Measurements from ENCODE around the gene SRGAP2B. TPM values are rescaled to one million over a fixed set of nuclear protein-coding genes. Genes with fewer than 3 reads are reported as not detected.
"Not testable (repeated sequence)": the region's sequence is repeated elsewhere in the genome, so short reads cannot be mapped to it uniquely, and the experiment has no call there.

The SRGAP2B gene
- total RNA-seq, 1 donor from 2014 or later, result 48.0 TPM

DNA sequence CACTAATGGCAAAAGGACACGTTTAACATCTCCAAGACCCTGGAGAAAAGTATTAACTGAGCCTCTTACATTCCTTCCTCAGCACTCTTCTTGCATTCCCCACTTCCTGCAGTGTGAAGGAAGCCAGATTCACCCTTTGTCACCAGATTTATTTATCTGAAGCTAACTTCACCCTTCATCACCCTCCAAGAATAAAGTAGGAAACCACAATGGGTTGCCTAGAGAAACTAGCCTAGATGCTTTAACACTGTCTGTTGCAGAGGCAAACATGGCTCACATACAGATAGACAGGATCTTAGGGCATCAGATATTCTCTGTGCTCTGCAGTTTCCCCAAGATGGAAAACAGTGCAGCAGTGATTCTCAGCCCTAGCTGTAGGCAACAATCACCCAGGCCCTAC, 147.6 kb downstream of the SRGAP2B start:
- intact Hi-C loops (cut with micrococcal nuclease), result not testable (repeated sequence)

DNA sequence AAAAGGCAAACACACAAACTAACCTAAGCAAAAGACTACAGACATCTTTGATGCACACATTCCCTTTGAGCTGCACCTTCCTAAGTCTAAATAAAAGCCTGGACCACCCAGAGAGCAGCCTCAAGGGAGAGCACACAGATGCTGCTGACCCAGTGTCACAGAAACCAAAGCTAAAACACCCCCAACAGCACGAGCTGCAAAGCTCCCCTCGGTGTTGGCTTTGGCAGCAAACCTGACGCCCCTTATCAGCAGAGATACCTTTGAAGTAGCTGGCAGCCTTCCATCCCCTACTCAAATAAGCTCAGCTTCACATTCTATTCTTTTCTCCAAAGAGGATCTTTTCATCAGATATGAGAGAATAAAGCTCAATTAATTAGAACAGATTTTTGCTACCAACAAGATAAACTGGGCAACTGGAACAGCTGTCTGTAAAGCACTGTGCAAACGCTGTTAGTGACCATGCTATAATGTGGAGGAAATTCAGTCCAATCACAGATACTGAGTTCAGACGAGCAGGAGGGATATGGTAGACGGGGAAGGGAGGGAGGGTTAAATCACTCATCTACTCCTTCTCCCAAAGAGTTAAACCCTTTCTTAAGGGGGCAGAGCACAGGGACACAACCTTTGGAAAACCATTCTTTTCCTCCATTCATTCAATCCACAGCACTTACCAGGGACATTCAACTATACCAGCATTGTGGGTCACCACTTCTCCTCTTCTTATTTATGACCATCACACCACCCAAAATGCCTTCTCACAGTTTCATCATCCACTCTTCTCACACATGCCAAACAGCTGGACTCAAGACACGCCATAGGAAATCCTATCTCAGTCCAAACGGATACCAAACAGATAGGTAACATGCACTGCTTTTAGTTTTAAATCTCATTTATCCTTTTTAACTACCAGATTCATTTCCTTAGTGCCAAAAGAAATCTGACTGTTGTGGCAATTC, 148.3 kb downstream of the SRGAP2B start:
- intact Hi-C loops (cut with micrococcal nuclease), result not testable (repeated sequence)

DNA sequence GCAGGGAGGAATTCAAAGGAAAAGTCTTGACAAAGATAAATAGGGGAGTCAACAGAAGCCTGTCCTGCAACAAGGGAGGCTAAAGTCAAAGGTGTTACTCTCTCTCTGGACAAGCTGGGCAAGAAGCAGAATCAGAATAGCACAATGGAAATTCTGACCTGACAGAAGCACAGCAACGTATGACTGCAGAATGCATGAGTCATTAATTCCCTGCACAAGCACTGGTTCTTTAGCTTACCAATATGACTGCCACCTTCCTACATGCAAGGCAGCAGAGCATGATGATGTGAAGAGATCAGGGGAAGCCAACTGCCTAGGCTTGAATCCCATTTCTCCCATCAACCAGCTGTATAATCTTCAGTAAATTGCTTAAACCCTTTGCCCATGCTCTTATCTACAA, 153.4 kb downstream of the SRGAP2B start:
- intact Hi-C loops (cut with micrococcal nuclease), result not testable (repeated sequence)

DNA sequence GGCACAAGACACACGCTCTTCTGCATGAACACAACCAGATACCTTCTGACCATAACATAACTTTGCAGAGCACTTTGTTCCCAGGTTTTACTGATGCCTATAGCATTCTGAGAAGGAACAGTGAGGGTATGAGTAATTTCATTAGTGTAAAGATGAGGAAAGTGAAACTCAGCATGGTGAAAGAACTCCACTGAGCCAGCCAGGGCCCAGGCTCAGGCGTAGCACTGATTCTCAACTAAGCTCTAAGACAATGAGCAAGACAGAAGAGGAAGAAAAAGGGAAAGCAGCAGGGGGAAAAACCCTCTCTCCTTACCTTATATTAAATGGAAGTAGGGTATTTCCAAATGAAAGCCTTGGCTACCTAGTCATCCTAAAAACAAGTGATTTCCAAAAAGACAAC, 155.1 kb downstream of the SRGAP2B start:
- intact Hi-C loops (cut with micrococcal nuclease), result not testable (repeated sequence)

DNA sequence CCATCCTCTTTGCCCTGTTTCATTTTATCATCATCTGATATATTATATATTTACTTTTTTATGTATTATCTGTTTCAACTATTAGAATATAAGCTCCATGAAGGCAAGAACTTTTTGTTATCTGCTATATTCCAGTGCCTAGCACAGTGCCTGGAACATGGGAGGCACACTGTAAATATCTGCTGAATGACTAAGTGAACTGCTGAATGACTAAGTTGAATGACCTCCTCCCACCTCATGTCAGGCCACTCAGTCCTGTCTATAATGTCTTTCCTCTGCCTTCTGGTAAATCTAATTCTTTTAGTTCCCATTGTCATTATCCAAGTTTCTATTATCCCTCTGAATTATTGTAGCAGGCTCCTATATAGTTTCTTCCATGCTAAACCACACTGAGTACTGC, 156.5 kb downstream of the SRGAP2B start:
- intact Hi-C loops (cut with micrococcal nuclease), result not testable (repeated sequence)

DNA sequence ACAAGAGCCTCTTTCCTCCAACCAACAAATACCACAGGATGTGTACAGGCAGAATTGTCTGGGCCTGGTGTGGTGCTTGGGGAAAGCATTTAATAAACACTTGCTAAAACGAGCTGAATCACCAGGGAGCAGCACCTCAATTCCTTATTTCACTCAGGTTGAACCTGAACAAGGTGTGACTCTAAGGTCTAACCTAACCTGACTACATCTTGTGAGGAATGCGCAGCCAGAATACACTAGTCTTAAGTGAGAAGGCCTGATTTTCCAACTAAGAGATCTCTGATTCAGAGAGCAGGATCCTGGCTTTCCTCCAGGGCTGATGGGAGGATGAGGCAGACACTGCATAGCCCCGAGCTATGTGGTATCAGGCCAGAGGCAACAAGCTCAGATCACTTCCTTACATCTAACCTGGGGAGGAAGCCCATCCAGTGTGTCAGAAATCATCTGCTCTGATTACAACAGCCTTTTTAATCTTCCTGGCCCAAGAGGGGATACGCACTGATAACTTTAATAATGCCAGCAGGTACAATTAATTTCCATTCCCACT, 158.9 kb downstream of the SRGAP2B start:
- intact Hi-C loops (cut with micrococcal nuclease), result not testable (repeated sequence)

DNA sequence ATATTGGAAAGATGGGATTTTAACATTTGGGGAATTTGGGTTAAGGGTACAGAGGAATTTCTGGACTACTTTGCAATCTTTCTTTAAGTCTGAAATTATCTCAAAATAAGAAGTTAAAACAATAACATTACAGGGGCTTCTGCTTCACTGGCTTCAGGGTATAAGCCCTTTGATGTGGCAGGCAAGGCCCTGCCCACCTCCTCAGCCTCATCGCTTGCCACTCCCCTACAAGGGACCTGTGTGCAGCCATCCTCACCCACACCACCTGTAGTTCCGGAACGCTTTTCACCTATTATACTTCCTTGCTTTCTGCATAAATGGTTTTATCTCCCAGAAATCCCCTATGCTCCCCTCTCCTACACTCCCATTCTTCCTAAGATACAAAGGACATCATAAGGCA, 159.8 kb downstream of the SRGAP2B start:
- intact Hi-C loops (cut with micrococcal nuclease), result not testable (repeated sequence)

DNA sequence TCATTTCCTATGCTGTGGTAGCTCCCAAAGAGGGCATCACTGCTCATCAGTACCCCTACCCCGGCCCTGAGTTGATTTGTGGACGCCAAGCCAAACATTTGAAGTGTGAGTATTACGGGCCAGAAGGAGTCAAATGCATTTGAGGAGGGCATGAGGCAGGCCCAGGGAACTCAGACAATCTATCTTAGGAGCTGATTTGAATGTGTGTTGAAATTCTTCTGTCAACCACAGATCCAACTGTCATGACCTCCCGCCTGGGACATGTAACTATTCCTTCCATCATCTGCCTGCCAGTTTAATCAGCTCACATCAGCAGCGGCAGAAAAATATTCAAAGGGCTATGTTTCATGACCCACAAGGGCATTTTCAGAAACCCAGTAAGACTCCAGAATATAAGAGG, 162.1 kb downstream of the SRGAP2B start:
- intact Hi-C loops (cut with micrococcal nuclease), result not testable (repeated sequence)

DNA sequence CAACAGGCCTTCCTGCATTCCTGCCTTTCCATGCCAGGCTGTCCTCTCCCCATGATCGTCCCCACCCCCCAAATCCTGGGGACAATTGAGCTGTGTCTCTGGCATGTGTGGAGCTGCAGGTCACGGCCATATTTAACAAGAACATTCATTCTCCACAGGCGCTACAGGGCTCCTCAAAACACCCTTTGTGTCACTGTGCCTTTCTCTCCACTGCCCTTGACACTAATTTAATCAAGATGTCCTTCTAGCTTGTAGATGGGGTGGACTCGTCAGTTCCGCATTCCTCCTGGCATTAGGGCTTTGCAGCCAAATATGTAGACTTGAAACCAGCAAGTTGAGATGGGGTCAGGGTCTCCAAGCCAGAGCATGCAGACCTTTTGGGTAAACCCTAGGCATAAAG, 163.0 kb downstream of the SRGAP2B start:
- intact Hi-C loops (cut with micrococcal nuclease), result not testable (repeated sequence)

DNA sequence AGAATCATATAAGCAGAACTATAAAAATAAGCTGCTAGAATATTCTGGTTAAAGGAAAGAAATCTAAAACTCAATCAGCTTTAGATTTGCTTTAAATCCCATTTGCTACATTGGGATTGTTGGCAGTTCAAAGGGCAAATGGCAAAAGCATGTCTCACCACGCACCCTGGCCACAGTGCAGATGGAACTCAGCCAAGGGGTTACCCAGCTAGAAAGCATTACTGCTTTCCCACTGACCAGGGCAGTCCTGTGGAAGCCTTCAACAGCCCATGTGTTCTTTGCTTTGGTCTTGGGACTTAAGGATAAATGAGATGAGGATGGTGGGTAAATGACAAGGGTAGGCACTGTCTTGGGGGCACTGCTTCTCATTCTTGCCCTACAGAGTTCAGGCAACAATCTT, 163.6 kb downstream of the SRGAP2B start:
- intact Hi-C loops (cut with micrococcal nuclease), result not testable (repeated sequence)

DNA sequence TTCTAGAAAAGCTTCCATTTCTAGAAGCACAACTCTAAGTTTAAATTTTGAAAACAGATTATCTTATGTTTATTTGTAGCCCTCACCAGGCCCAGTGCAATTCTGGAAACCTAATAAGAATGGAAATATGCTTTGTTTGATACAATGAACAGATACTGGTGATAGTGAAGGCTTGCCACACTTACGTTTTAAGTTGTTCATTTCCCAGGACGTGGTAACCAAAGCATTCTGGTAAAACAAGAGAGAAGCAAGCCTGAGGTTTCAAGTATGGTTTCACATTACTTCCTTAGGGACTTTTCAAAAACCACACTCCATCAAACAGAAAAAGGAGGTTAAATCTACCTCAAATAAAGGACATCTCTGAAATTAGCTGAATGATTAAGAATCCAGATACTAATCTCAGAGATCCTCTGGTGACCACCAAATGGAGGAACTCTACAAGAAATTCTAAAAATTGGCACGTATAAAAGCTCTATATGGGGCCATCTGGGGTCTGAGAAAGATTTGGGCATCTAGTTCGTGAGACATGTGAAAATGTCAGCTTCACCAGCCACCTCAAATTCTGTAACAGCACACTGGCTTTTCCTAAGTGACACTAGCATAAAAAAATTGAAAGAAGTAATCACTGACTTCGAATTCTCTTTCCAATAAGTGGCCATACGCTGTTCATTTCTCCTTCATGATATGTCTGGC, 164.9 kb downstream of the SRGAP2B start:
- intact Hi-C loops (cut with micrococcal nuclease), result not testable (repeated sequence)

DNA sequence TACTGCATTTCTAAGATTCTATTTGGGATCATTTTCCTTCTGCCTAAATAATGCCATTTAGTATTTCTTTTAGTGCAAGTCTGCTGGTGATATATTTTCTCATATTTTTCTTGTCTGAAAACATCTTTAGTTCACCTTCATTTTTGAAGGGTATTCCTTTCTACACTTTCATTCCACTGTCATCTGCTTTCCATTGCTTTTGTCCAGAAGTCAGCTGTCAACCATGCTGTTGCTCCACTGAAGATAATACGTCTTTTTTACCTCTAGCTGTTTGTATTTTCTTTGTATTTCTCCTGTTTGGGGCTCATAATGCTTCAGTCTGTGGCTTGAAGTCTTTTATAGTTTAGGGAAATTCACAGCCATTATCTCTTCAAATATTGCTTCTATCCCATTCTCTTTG, 167.8 kb downstream of the SRGAP2B start:
- intact Hi-C loops (cut with micrococcal nuclease), result not testable (repeated sequence)

DNA sequence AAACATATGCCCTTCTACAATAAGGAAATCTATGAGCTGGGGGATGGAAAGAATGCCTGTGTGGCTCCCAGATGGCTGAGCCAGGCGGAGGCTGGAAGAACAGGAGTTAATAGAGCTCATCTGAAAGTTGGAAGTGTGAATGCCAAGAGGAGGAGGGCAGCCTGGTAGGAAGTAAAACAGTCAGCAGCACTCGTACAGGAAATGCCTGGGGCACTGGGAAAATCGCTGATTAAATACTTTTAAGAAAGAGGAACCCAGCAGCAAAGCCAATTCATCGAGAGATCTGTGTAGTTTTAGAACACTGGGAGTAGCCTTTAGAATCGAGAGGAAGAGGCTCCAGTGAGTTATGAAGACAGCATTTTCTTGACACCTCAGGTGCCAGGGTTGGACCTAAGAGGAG, 171.5 kb downstream of the SRGAP2B start:
- intact Hi-C loops (cut with micrococcal nuclease), result not testable (repeated sequence)

DNA sequence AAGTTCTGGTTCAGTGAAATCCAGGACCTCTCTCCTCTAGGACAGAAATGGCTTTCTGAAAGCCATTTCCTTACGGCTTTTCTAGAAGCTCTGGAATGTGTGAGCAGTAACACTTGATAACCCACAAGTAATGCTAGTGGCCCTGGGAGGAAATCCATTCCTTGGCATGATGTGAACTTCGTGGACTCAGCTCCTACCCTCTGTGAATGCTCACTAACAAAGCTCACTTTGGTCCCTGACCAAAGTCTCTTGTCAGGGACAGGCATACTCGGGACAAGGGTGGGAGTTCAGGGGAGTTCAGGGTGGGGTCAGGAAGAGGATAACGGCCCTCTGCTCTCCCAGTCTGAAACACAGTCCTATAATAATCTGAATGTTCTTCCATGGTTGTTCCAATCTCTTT, 172.3 kb downstream of the SRGAP2B start:
- intact Hi-C loops (cut with micrococcal nuclease), result not testable (repeated sequence)

DNA sequence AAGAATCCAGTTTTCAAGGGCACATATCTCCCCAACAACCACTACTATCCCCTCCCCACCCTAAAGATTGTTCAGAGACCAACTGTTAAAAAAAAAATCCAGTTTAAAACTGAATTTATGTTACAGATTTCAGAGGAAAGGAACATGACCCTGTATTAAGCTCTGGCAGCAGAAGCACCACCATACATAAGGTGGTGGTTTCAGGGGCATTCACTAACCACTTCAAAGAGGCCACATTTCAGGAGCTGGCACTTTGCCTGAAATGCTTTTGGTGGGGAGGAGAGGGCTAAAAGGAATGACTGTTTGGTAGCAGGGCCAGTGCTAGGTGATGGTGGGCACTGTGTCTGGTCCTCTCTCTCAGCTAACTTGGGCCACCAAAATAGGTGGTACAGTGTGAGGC, 176.0 kb downstream of the SRGAP2B start:
- intact Hi-C loops (cut with micrococcal nuclease), result not testable (repeated sequence)

DNA sequence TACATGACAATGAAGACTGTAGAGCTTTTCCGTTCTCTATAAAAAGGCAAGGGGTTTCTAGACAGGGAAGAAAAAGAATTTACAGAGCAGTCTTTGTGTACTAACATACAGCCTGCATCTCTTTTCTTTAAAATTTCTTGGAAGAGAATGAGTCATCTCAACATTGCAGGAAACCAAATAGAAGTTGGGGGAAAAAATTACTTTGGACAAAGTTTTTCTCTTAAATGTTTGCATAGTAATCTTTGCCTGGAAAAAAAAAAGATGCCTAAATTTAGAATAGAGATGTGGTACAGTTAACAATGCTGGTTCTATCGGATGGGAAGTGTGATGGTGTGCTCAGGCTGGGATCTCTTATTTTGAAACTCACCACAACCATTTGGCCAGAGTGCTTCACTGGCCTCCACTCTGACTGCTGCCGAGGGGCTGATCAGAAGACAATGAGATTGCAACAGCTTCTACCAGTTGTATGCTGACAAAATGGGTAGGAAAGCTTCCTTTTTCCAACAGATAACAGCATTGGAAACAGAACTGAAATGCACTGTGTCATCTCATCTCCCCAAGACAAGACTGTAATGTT, 177.0 kb downstream of the SRGAP2B start:
- intact Hi-C loops (cut with micrococcal nuclease), result not testable (repeated sequence)

DNA sequence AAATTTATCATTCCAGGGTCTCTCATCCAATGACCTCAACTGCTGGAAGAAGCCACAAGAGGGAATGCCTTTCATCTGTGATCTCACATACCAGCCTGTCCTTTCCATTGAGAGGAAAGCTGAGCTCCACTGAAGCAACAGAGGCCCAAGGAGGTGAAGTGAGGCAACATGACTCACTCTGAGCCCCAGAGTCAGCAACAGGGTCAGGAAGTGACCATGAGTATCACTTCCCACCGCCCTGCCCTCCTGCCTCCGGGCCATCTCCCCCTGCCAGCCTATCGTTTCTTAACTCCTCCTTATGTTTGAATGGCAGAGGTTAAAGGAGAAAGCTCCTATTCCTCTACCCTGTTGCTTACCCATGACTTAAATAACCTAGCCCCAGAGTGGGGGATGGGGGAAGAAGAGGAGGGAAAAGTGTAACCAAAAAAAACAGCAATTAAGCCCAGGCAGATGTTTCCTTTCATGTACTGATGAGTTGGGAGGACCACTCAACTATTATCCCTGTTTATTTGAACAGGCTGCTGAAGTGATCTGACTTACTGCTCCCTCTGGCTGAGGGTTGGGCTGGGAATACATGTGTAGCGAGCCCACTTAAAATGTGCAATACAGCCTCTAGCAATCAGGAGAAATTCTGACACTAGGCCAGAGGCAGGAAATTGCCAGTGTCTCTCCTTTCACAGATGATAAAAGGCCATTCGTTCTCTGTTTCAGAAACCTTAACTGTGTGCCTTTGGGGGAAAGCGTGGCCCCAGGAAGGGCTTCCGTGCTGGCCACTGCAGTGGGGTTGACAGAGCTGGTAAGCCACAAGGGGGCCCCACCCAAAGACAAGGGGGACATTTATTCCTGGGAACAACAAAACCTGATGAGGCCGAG, 177.7 kb downstream of the SRGAP2B start:
- intact Hi-C loops (cut with micrococcal nuclease), result not testable (repeated sequence)

DNA sequence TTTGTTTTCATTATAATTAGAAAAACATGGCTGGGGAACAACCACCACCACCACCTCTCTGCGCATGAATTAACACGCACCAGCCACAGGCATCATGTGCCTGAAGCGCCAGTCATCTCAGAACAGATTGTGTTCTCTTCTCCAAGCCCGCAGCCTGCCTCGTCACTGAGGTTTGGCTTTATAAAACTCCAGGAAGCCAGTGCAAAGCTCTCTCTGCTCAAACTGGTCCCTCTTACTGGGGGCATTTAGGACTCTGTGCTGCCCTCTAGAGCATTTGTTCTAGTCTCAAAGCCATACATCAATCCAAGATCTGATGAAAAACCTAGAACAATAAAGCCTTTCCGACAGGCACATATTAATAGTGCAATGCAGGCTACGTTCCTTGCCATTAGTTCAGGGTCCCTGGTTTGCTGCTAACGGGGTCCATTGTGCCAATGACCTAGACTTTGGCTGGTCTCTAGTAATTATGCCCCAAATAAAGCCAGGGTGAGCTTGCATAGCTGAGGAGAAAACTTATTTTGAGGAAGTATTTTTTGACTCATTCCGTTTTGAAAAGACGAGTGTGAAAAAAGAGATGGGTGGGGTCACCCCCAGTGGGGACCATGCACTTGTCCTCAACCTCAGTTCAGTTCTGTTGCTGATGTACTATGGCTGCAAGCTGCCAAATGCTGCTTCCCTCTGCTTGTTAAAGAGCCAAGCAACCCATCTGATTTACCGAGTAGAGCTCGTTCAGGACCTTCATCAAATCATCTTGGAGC, 181.0 kb downstream of the SRGAP2B start:
- intact Hi-C loops (cut with micrococcal nuclease), result not testable (repeated sequence)

DNA sequence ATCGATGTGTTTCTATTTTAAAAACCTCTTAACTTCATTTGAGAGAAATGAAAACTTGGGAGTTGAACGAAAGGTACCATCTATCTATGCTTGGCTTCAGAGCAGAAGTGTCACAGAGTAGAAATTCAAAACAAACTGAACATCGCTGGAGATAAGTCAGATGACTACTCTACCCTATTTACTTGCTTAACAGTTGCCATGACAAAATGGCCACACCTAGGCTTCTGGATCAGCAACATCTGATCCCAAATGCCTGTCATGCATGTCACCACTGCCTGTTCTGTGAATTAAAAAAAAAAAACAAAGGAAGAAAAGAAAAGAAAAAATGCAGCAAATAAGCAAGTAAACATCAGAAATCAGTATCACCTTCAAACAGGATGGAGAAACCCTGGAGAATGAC, 181.7 kb downstream of the SRGAP2B start:
- intact Hi-C loops (cut with micrococcal nuclease), result not testable (repeated sequence)

DNA sequence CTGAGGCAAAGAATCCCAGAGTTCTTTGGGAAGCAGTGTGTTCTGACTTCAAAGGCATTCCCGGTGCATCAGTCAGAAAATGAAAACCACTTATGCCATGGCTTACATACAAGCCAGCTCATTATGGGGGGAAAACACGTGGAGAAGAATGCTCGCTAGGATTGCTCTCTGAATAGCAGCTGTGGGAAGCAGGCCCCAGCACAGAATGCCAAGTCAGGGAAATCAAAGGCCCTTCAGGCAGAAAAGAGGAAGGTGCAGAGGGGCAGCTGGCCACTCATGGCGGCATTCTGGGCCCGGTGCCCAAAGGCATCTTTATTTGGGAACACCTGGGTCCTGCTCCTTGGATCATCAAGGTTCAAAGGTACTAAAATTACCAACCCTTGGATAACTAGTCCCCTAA, 184.4 kb downstream of the SRGAP2B start:
- intact Hi-C loops (cut with micrococcal nuclease), result not testable (repeated sequence)

Data from T-helper 1 cell treated with Interleukin-12 subunit alpha and Interleukin-12 subunit beta and Interleukin-4 antibody, amounts not matched to agents 30 ng/mL and 1 ng/mL, for 36 hours (primary cell).